ENCODE data around the gene ICAM1. TPM values are rescaled to one million over a fixed set of nuclear protein-coding genes. Genes with fewer than 3 reads are reported as not detected.

ICAM1 gene
- total and polyA plus RNA-seq, 10 of the 15 experiments (the other 5 are each of a cell fraction or from before 2014, with no cell fraction given), result 7.6 to 115 (median 60.2) TPM

DNA sequence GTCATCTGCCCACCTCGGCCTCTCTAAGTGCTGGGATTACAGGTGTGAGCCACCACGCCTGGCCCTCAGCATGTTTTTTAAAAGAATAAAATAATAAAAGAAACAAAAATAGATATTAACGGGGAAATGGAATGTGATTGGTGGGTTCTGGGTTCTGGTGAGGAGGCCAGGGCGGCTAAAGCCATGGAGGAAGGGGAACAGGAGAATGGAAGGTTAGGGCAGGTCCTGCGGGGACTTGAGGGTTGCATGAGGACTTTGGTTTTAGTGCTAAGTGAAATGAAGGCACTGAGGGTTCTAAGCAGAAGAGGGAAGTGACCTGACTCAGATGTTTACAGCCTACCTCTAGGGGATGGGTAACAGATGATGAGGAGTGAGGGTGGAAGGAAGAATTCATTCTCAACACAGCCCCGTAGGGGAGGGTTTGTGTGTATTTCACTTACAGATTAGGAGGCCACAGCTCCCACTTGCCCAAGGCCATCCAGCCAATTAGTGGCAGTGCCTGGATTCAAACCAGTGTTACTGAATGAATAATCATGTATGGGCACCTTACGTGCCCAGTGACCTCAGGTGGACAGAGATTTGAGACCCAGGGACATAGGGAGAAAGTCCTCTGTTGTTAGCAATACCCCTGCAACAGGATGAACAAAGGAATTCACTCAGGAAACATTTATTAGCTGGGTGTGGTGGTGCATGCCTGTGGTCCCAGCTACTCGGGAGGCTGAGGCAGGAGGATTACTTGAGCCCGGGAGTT, 25.6 kb upstream of the ICAM1 start (continued):
- no peak for TF ChIP-seq EED (IDR thresholded peaks at IDR 0.05; ENCODE audit: low read depth)
- TF ChIP-seq SPI1 (IDR thresholded peaks at IDR 0.05; ENCODE audit: borderline replicate concordance, insufficient read depth, low read depth, low read length), result peak; percentile 82
- TF ChIP-seq EZH2 (IDR thresholded peaks at IDR 0.05; ENCODE audit: borderline replicate concordance, control insufficient read depth, low read depth, low read length), result no peak
- TF ChIP-seq CEBPB (IDR thresholded peaks at IDR 0.05; ENCODE audit: borderline replicate concordance in 1 of 2, low read depth in 2 of 2, low read length in 2 of 2), result no peak
- no peak for TF ChIP-seq KDM1A (IDR thresholded peaks at IDR 0.05; ENCODE audit: borderline replicate concordance)
- TF ChIP-seq BMI1 (IDR thresholded peaks at IDR 0.05; ENCODE audit: borderline replicate concordance), result no peak
- peak in 1 of 2 experiments; percentile 30; a peak in 2 of 4 replicates for TF ChIP-seq IKZF2 (IDR thresholded peaks at IDR 0.05)
- TF ChIP-seq RELA (IDR thresholded peaks at IDR 0.05; ENCODE audit: borderline replicate concordance, partially characterized antibody), result no peak
- TF ChIP-seq, protein P1, sequence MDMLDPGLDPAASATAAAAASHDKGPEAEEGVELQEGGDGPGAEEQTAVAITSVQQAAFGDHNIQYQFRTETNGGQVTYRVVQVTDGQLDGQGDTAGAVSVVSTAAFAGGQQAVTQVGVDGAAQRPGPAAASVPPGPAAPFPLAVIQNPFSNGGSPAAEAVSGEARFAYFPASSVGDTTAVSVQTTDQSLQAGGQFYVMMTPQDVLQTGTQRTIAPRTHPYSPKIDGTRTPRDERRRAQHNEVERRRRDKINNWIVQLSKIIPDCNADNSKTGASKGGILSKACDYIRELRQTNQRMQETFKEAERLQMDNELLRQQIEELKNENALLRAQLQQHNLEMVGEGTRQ (IDR thresholded peaks at IDR 0.05; ENCODE audit: borderline replicate concordance, low read depth, low read length), result no peak
- 0 out of 2 replicates have a peak, but pooled peaks have one; percentile 31 for TF ChIP-seq HDGF (IDR thresholded peaks at IDR 0.05)
- peak; percentile 27; the same call in 1 of the 2 replicates for TF ChIP-seq IKZF1 (conservative IDR thresholded peaks at IDR 0.05)

All from GM12878 (cell line).